Renal cortical epithelial cell (primary cell): Measurements from ENCODE around the gene ASGR2. TPM values are rescaled to one million over a fixed set of nuclear protein-coding genes. Genes with fewer than 3 reads are reported as not detected.
"Not testable (repeated sequence)": the region's sequence is repeated elsewhere in the genome, so short reads cannot be mapped to it uniquely, and the experiment has no call there.

Experiments
- DNase-seq: peaks from one replicate; pipeline ENCODE4 v3.0.0-alpha.2; 2011; ENCODE audit warnings: low read depth
- total RNA-seq: library from RNA; depleted of rRNA; stranded (reverse); fragments of >200 nt; gene quantifications from 2 replicates; pipeline ENCODE4 v1.2.3, GENCODE V29; 2014

The ASGR2 gene, protein sequence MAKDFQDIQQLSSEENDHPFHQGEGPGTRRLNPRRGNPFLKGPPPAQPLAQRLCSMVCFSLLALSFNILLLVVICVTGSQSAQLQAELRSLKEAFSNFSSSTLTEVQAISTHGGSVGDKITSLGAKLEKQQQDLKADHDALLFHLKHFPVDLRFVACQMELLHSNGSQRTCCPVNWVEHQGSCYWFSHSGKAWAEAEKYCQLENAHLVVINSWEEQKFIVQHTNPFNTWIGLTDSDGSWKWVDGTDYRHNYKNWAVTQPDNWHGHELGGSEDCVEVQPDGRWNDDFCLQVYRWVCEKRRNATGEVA
- not detected in 2 replicates for total RNA-seq

DNA sequence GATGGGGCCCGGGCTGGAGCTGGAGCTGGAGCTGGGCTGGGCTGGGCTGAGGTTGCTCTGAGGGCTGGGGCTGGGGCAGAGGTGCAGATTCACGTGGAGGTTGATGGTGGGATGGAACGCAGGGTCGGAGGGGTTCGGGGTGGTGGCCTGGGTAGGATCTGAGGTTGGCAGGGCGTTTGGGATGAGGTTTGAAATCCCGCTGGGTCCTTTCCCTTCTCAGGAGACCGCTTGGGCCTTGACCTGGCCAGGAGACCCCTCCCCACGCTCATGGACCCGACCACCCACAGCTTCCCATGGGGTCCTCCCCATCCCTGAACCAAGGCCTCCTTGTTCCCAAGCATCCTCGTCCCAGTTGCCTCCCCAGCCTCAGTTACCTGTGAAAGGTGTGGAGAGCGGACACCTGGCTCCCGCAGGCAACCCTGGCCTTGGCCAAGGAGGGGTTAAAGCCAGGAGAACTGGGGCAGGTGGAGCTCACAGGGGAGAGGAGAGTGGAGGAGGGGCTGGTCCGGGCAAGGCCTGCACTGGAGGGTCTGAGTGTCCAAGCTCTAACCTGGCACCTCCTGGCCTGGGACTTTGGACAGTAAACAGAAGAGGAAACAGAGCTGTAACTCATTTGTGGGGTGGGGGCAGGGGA, at the start of gene ASGR2:
ASGR2 (minus strand) TSS at position 582 of the 634 bp plus-strand sequence. CDS start 582 bp downstream, outside the sequence.
- no peak for DNase-seq

DNA sequence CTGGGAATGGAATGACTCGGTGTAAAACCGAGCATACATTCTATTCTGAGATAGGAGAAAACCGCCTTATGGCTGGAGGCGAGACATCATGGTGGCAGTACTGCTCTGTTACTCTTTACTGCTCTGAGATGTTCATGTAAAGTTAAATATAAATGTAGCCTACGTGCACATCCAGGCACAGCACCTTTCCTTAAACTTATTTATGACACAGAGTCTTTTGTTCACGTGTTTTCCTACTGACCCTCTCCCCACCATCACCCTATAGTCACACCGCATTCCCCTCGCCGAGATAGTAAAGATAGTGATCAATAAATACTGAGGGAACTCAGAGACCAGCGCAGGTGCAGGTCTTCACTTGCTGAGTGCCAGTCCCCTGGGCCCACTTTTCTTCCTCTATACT, 44.9 kb upstream of the ASGR2 start:
- not testable (repeated sequence) for DNase-seq

DNA sequence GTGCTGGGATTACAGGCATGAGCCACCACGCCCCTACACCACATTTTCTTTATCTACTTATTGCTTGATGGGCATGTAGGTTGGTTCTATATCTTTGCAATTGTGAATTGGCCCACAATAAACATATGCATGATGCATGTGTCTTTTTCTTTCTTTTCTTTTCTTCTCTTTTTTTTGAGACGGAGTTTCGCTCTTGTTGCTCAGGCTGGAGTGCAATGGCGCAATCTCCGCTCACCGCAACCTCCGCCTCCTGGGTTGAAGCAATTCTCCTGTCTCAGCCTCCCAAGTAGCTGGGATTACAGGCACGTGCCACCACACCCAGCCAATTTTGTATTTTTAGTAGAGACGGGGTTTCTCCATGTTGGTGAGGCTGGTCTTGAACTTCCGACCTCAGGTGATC, 43.8 kb upstream of the ASGR2 start:
- not testable (repeated sequence) for DNase-seq

DNA sequence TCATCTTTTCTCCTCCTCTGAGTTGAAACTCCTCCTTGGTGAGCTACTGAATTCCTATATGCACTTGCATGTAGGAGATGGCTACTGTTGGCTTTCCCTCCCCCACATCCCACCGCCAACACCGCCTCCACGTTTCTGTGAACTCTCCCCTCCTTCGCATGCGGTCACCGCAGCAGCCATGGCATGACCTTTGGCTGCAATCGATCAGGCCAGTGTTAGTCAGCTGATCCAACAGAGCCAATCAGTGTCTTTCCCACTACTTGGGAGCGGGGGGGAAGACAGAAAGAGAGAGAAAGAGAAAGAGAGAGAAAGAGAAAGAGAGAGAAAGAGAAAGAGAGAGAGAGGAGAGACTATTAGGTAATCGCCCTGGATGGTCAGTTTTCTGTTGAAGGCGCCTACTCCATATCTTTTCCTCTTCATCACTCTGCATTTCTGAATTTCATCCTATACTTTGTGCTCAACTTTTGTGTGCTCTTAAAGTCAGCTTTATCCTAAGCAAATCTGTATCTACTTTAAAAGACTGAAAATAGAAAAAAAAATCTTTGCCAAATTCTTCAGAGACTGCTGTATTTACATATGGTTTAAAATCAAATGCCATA, 41.8 kb upstream of the ASGR2 start:
- no peak for DNase-seq

DNA sequence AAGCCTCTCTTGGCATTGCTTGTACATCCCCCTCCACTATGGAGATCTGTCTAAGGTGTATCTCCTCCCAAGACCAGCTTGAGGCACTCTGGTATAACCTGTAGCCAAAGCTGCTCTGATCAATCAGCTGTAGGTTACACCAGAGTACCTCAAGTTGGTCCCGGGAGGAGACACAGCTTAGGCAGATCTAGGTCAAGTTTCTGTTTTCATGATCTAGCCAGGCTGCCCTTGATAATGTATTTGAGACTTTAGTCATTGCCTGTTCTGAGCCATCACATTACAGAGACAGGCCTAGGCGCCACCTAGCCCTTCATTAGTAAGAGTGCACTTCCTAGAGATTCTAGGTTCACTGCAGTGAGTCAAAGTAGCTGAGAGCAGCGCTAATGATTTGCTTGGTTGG, 33.1 kb upstream of the ASGR2 start:
- no peak for DNase-seq

DNA sequence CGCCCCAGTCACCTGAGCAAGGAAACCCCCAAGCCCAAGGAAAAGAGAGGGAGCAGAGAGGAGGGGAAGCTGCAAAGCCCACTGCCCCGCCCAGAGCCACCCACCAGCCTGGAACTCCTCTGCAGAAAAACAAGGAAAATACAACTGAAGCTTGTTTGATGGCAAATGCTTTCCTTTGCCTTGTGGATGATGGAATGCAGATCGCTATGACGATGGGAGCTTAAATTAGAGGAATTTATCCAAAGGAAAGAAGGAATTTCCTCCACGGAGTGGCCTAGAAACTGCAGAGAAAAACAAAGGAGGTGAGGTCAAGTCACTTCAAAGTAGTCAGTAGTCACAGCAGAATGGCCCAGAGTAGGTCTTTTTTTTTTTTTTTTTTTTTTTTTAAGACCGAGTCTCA, 31.5 kb upstream of the ASGR2 start:
- no peak for DNase-seq

DNA sequence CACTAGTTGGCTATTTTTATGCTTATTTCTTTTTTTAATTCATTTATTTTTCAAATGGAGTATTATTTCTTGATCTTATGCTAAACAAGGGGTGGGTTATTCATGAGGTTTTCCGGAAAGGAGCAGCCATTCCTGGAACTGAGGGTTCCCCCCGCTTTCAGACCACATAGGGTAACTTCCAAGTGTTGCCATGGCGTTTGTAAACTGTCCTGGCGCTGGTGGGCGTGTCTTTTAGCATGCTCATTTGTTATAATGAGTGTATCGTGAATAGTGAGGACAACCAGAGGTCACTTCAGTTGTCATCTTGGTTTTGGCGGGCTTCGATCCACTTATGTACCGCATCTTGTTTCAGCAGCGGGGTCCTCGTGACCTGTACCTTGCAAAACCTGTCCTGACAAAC, 29.6 kb upstream of the ASGR2 start:
- DNase-seq, result no peak

DNA sequence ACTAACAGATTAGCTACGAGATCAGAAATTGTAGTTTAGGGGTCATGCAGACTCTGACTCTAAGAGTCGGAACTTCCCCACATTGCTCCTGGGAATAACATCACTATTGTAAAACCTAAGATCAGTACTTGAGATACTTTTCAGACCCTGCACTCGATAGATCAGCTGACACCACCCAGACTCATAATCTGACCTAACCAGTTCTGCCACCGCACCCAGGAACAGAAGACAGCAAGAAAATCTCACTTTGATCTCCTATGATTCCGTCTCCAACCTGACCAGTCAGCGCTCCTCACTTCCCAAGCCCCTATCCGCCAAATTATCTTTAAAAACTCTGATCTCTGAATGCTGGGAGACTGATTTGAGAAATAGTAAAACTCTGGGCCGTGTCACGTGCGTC, 27.2 kb upstream of the ASGR2 start:
- no peak for DNase-seq

DNA sequence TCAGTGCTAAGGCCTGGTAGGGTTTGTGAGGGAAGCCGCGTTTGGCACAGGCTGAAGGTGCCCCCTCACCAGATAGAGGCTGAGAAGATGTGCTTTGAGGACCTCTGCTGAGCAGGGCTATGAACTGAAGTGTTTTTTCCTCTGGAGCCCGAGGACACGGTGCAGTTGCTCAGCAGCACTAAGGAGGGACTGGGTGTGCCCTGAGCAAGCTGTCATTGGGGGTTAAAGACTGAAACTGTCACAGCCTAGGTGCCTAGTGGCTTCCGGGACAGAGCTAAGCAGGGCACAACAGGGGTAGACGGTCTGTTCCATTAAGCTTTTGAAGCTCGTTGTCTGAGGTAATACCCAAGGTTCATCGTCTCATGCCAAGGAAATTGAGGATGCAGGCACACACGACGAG, 24.8 kb upstream of the ASGR2 start:
- no peak for DNase-seq

DNA sequence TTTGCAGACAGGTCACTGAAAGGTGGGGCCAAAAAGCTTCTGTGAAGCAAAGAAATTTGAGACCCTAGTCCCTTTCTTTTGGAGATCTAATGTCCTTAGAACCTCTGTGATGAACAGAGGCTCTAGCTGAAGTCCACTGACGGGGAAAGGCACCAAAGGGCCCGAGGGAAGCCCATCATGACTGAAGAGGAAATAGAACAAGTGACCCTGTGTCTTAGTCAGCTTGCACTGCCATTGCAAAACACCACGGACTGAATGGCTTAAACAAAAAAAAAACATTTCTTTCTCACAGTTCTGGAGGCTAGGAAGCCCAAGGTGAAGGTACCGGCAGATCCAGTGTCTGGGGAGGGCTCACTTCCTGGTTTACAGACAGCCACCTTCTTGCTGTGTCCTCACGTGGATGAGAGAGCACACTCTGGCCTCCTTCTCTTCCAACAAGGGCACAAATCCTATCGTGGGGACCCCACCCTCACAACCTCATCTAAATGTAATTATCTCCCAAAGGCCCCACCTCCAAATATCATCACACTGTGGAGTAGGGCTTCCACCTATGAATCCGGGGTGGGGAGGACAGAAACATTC, 24.3 kb upstream of the ASGR2 start:
- DNase-seq, result no peak

DNA sequence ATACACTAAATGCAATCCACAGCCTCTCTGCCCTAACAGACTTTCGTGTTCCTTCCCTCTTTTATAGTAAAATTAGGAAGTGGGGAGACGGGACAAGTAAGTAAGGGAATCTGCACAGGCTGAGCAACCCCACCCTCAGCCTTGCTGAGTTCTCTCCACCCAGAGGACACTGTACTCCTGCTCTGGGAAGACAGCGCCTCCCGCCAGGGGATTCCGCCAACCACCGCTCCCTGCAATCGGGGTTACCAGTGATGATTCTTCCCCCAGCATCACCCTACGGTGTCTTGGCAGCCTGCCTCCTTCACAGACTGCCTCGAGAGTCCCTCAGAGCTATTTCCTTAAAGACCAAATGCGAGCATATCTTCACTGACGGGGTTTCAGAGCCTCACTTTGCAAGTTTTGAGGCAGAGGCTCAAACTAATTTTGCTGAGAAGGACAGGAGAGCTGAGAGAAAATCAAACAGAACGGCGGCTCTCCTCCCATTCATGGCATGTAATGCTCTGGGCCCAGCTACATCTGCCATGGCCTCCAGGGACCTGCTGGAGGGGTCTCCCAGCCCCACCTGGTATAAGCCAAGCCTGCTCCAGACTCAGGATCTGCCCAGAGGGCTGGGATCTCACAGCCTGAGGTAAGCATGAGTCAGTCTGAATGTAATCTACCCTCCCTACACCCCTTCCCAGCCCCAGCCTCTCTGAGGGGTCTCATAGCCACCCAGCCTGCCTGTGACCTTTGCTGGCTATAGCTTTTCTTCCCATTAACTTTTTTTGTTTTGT, 22.7 kb upstream of the ASGR2 start:
- DNase-seq, result no peak

DNA sequence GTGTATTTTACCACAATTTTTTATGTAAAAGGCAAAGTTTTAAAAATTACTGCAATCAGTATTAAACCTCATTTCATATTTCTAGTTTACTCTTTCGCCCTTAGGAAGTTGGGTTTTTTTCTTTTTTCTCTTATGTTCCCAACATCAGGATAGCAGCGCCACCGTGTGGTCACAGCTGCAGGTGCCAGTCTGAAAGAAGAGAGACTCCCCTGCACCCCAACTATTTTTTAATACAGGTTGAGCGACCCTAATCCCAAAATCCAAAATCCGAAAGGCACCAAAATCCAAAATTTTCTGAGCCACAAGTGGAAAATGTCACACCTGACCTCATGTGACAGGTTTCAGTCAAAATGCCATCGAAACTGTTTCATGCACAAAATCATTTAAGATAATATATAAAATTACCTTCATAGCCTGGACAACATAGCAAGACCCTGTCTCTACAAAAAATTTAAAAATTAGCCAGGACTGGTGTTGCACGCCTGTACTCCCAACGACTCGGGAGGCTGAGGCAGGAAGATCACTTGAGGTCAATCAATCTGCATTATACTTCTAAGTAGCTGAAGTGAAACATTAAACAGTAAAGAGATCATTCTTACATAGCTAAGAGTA, 21.8 kb upstream of the ASGR2 start:
- DNase-seq, result peak; percentile 49

DNA sequence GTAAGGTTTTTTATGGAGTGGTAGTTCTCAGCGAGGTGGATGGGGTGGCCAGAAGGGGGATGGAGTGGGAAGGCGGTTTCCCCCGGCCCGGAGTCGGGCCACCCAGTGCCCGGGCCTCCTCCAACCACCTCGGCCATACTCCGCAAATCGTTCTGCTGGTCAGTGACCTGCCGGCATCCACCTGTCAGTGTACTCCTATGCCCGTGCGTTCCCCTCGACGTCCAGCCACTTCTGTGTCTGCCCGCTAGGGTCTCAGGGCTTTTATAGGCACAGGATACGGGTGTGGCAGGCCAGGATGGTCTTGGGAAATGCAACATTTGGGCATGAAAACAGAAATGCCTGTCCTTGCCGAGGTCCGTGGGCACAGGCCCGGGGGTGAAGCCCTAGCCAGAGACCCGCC, 19.3 kb upstream of the ASGR2 start:
- no peak for DNase-seq

DNA sequence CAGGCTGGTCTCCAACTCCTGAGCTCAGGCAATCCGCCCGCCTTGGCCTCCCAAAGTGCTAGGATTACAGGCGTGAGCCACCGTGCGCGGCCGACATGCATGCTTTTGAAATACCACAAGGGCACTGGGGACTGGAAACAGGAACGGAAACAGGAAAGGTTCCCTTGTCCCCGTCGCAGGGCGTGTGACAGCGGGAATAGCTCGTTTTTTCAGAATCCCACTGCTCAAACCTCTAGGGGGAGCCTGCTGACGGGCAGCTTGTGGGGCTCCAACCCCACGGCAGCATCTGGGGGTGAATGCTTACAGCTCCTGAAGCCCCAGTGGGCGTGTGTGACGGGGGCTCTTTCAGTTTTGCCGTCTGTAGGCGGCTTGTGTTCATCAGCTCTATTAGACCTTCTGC, 18.8 kb upstream of the ASGR2 start:
- no peak for DNase-seq

DNA sequence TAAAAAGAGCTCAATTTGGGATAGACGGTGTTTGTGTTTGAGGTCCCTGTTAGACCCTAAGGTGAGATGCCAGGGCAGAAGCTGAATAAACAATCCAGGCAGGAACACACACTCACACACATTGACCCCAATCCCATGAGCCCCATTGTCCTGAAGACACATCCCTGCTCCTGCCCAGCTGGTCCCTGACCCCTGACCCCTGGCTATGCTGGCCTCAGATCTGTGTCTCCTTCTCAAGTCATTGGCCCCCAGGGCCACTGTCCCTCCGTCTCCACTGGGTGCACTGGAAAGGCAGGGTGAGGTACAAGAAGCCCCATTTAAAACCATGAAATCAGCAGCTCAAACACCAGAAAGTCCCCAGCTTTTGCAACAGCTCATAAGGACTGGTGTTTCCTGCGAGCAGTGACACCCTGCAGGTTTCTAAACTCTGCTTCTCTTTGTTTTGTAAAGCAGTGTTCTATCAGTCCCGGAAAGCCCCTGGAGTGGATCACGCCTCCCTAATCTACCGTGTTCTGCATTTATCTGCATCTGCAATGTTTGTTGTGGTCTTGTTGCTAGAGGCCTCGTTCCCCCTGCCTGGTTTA, 18.0 kb upstream of the ASGR2 start:
- no peak for DNase-seq

DNA sequence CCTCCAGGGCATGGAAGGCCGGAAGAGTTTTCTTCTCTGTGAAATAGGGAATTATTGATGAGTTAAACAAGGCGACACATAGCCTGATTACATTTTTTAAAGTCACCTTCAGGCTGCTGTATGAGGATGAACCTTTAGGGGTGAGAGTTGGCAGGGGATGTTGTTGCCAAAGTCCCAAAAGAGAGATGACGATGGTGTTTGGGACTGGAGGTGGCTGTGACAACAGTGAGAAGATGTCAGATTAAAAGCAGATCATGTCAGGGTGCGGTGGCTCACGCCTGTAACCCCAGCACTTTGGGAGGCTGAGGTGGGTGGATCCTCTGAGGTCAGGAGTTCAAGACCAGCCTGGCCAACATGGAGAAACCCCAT, 16.8 kb upstream of the ASGR2 start:
- no peak for DNase-seq

DNA sequence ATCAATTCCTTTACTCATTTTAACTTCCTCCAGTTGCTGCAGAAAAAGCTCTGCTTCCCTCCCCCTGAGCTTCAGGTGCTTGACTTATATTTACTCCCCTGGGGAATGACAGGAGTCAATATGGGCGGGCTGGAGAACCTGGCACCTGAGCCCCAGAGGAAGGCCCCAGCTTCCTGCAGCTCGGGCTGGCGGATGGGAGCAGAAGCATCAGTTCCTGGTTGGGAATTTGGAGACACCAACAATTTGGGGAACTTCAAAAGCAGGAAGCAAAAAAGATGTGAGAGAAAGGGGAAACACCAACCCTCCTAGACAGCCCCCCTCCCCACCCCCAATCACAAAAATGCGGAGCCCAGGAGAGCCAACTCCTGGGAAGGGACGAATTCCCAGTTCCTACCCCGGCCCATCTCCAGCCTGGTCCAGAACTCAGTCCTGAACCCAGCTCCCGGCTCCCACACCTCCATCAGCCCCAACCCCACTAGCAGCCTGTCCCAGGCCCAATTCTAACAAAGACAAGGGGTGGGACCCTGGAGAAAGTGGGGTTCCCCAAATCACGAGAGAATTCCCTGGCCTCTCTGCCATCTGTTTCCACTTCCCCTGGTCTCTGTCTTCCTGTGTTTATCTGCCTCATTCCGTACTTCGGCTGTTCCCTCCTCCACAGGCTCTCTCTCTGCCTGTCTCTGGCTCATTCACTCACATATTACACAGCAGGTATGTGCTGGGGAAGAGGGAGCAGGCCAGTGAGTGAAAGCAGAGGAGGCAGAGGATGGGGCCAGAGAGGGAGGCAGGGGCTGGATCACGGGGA, 16.2 kb upstream of the ASGR2 start:
- DNase-seq, result no peak

DNA sequence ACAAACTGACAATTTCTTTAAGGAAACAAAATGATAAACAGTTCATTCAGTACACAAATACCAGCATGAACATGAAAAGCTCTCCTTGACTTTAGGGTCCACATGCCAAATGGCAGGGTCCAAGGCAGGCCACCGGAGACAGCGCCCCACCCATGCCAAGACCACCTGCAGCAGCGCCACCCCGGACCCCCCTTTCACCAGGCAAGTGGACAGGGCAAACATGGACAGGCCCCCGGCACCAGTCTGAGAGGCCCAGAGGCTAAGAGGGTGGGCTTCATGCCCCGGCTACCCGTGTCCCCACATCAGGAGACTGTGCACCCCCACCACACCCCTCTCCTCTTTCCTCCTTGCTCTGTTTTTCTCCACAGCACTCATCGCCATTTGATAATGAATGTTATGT, 14.7 kb upstream of the ASGR2 start:
- no peak for DNase-seq

DNA sequence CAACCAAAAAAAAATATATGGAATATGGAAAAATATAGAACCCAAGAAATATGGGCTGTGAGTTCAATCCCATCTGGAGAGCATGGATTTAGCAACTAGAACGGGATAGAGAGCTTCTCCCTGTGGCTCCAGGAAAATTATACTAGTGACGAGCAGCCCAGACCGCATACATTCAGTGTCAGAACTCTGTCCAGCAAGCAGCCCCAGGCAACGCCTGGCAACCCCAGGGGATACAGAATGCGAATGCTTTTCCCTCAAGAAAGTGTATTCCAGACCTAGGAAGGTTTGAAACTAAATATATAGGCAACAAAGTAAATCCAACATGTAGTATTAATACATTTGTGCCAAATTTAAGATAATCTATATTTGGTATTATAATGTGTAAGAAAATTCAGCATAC, 13.5 kb upstream of the ASGR2 start:
- no peak for DNase-seq

DNA sequence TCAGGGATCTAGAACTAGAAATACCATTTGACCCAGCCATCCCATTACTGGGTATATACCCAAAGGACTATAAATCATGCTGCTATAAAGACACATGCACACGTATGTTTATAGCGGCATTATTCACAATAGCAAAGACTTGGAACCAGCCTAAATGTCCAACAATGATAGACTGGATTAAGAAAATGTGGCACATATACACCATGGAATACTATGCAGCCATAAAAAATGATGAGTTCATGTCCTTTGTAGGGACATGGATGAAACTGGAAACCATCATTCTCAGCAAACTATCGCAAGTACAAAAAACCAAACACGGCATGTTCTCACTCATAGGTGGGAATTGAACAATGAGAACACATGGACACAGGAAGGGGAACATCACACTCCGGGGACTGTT, 12.9 kb upstream of the ASGR2 start:
- not testable (repeated sequence) for DNase-seq

DNA sequence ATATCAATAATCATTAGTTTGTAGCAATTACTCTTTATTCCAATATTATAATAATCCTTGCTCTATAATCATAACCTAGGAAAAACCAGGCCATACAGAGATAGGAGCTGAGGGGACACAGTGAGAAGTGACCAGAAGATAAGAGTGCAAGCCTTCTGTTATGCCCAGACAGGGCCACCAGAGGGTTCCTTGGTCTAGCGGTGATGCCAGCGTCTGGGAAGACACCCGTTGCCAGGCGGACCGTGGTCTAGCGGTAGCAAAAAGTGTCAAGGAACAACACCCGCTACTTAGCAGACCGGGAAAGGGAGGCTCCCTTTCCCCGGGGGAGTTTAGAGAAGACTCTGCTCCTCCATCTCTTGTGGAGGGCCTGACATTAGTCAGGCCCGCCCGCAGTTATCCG, 11.8 kb upstream of the ASGR2 start:
- not testable (repeated sequence) for DNase-seq
